ENCODE data around the gene KDM4B. TPM values are rescaled to one million over a fixed set of nuclear protein-coding genes. Genes with fewer than 3 reads are reported as not detected.

The KDM4B gene
- total RNA-seq, 1 experiment from 2014 or later = 35.9 TPM

DNA sequence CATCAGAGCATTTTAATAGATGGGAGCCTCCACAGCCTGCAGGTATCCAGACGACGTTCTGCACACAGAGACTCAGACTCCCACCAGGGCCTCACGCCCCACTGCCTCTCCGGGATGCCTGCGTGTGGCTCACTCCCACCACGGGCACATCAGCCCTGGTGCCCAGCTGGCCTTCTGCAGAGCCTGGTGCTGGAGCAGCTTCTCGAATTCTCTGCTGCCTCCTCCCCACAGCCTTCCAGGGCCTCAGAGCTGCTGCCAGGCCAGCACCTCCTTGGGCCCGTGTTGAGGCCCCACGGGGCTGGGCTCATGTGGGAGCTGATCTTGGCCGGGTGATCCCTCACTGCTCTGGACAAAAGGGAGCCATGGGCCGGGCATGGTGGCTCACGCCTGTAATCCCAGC, 90.9 kb downstream of the KDM4B start:
- no peaks in the 10 kb centered on the region for H3K9me3 ChIP-seq (ENCODE audit: control insufficient read depth in 1 of 2, insufficient read depth in 1 of 2, low read depth in 1 of 2, low read length in 2 of 2)
- H3K9ac ChIP-seq (ENCODE audit: low read length) = no peak overlapping the region
- ChIA-PET RAD21 (ENCODE audit: low non-redundant PET in 1 of 2, low total read pairs in 2 of 2, uncharacterized antibody in 2 of 2, unreplicated experiment in 2 of 2) (no interaction called here), CTCF (no interaction called here), POLR2A (no interaction called here)
- H3K27ac ChIP-seq (ENCODE audit: low read depth, low read length) = no peak overlapping the region
- no peak for TF ChIP-seq SRF (IDR thresholded peaks at IDR 0.05; ENCODE audit: low read depth)
- no peak for TF ChIP-seq CBX3 (IDR thresholded peaks at IDR 0.05; ENCODE audit: low read depth)
- TF ChIP-seq TCF7L2 (IDR thresholded peaks at IDR 0.05; ENCODE audit: borderline replicate concordance, extremely low read depth, insufficient read depth, insufficient read length) = no peak
- TF ChIP-seq ATF3 (IDR thresholded peaks at IDR 0.05) = no peak
- TF ChIP-seq, protein P1, sequence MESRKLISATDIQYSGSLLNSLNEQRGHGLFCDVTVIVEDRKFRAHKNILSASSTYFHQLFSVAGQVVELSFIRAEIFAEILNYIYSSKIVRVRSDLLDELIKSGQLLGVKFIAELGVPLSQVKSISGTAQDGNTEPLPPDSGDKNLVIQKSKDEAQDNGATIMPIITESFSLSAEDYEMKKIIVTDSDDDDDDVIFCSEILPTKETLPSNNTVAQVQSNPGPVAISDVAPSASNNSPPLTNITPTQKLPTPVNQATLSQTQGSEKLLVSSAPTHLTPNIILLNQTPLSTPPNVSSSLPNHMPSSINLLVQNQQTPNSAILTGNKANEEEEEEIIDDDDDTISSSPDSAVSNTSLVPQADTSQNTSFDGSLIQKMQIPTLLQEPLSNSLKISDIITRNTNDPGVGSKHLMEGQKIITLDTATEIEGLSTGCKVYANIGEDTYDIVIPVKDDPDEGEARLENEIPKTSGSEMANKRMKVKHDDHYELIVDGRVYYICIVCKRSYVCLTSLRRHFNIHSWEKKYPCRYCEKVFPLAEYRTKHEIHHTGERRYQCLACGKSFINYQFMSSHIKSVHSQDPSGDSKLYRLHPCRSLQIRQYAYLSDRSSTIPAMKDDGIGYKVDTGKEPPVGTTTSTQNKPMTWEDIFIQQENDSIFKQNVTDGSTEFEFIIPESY (IDR thresholded peaks at IDR 0.05; ENCODE audit: extremely low read depth, insufficient replicate concordance, low read length) = no peak
- TF ChIP-seq REST (IDR thresholded peaks at IDR 0.05; ENCODE audit: low read depth) = no peak
- no peaks in the 10 kb centered on the region for H3K9me2 ChIP-seq (ENCODE audit: insufficient read depth)
- no TSS peak for BruUV-seq (replicated peaks)
- no peak overlapping the region for H2AFZ ChIP-seq (ENCODE audit: low read depth, low read length, poor library complexity, severe bottlenecking)
- H4K20me1 ChIP-seq (ENCODE audit: insufficient read depth) = no peaks in the 10 kb centered on the region
- H3K79me2 ChIP-seq (ENCODE audit: insufficient read depth, low read length) = no peaks in the 10 kb centered on the region
- H3K27me3 ChIP-seq (ENCODE audit: insufficient read depth, low read length) = no peaks in the 10 kb centered on the region
- intact Hi-C loops (cut with micrococcal nuclease) = no loop called here
- DNase-seq (ENCODE audit: low read depth, low spot score) (no peak), ATAC-seq (no peak)
- no peaks in the 10 kb centered on the region for H3K36me3 ChIP-seq (ENCODE audit: control insufficient read depth in 1 of 2, insufficient read depth in 2 of 2, low read length in 2 of 2)
- no peaks in the 10 kb centered on the region for H3K4me1 ChIP-seq (ENCODE audit: control insufficient read depth in 1 of 2, insufficient read depth in 2 of 2, low read length in 2 of 2)
- H3K4me2 ChIP-seq (ENCODE audit: low read length) = no peak overlapping the region
- H3K4me3 ChIP-seq (replicated peaks in 1 of 2; ENCODE audit: low read depth in 1 of 2, low read length in 2 of 2) = no peak overlapping the region

All from HCT116 (cell line).